HG02970 (cell line): ENCODE measurements around the gene TDRD15.
"Not testable (repeated sequence)": the region's sequence is repeated elsewhere in the genome, so short reads cannot be mapped to it uniquely, and the experiment has no call there.

Experiments used
- ATAC-seq: cut with Tn5 transposase; IDR thresholded peaks from one replicate; pipeline ENCODE4 v1.9.1; 2021; ENCODE audit warnings: mild to moderate bottlenecking, moderate library complexity, moderate number of reproducible peaks; ENCODE audit not compliant: unreplicated experiment, low FRiP score

TDRD15 gene

GRCh38 chr2:21142149-21142548 is 18.4 kb downstream of the TDRD15 start:
- no peak for ATAC-seq

GRCh38 chr2:21146638-21147037 is 22.9 kb downstream of the TDRD15 start:
- ATAC-seq: no peak

DNA sequence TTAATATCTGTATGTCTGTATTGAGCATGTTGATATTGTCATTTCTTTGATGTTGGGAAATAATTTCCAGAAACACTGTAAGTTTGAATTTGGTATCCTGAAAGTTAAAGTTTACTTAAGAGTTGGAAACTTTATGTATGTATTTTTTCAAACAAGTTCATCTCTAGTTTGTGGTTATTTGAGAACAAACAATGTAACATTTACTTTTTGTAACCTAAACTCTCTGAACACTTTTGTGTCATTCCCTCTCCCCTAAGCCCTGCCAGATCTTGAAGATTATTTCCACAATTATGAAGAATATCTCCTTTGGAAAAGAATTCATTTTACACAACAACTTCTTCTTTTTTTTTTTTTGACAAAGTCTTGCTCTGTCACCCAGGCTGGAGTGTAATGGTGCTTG is 24.9 kb downstream of the TDRD15 start:
- ATAC-seq: no peak

DNA sequence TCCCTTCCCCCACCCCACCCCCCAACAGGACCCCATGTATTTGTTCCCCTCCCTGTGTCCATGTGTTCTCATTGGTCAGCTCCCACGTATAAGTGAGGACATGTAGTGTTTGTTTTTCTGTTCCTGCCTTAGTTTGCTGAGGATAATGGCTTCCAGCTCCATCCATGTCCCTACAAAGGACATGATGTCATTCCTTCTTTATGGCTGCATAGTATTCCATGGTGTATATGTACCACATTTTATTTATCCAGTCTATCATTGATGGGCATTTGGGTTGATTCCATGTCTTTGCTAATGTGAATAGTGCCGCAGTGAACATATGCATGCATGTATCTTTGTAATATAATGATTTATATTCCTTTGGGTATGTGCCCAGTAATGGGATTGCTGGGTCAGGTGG is 27.5 kb downstream of the TDRD15 start:
- ATAC-seq: not testable (repeated sequence)

DNA sequence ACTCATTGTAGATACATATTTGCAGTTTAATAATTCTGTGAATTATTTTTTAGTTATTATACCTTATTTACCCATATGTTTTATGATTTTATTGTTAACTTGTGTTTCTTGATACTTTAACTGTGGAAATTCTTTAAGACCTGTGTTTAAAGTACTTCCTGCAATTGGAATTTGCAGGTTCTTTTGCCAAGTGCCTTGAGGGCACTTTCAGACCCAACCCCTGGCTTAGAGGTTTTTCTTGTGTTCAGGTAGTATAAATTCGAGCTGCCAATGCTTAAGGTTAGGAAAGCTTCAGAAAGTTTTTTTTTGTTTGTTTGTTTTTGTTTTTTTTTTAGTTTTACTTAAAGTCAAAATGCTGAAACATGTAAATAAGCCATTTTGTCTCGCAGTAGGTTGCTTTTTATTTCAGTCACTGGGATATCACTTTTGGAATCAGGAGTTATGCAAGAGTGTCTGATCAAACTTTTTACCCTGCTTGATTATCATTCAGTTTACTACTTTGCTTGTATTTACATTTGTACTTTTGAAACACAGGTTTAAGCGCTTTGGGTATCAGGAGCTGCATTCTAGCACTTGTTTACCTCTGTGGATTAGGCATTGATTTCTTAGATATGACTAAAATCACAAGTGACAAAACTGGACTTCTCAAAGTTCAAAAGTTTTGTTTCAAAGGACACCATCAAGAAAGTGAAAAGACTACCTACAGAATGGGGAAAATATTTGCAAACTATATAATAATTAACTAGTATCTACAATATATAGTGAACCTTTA is 31.8 kb downstream of the TDRD15 start:
- no peak for ATAC-seq

GRCh38 chr2:21161122-21161521 is 37.4 kb downstream of the TDRD15 start:
- ATAC-seq: no peak

DNA sequence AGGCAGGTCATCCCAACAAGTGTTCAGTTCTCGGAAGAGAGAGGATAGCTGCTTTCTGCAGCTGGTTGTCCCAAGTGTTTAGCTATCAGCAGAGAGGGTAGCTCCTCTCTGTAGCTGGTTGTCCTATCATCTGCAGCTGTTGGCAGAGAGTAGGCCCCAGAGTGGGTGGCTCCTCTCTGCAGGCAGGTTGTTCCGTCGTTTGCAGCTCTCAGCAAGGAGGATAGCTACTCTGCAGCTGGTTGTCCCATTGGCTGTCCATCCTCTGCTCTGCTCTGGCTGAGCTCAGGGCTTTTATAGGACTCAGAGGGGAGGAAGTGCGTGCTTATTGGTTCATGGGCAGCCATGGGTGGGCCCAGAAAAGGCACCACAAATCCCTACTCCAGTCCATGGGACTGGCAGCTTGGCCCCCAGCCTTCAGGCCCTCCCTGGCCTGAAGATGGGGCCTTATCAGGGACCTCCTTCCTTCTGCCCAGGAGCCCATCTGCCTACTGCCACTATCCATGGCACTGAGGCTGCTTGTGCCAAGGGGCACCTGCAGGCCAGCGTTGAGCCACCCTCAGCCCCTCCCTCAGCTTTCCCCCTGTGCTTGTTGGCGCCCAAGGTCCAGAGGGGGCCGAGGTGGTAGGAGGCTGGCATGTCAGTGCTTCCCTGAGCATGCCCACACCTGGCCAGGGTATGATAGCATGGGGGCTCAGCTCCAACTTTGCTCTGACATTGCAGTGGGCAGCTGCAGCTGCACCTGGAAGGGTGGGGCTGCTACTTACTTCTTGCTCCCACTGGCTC is 38.3 kb downstream of the TDRD15 start:
- no peak for ATAC-seq

DNA sequence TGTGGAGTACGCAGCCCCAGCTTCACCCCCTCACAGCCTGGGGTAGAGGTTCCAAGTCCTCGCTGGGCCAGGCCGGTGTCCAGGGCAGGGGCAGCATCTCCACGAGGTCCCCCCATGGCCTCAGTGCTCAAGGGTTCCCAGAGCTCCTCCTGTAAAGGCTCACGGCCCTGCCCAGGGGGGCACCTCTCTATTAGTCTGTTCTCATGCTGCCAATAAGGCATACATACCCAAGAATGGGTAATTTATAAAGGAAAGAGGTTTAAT is 38.8 kb downstream of the TDRD15 start:
- no peak for ATAC-seq

DNA sequence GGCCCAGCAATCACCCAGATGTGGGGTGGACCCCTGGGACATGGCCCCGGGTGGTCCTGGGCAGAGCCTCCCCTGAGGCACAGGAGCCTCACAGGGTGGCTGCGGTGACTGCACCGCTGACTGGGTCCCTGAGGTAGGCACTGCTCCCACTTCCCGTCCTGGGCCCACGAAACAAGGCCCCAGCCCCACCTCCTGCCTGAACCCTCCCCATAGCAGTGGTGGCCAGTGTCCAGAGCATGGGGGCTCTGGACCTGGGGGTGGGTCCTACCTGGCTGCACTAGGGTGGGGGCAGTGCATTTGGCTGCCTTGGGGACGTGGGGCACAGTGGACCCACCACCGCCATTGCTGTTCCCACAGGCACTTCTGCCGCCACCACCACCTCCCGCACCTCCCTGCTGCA is 39.4 kb downstream of the TDRD15 start:
- no peak for ATAC-seq

DNA sequence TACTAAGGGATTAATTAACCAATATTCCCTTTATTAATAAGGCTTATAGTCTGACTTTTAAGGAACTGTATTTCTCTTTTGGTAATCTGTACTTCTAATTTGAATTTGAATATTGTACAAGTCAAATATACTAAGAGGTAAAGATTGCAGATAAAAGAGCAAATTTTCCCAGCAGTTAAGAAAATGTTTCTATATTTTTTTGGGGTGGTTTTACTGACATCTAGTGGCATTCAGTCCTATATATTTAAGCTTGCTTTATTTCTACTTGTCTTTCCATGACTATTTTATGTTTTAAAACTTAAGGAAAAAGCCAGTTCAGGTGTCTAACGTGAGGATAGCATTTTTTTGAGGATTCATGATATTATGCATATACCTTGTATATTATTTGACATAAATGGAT is 41.6 kb downstream of the TDRD15 start:
- ATAC-seq: no peak

DNA sequence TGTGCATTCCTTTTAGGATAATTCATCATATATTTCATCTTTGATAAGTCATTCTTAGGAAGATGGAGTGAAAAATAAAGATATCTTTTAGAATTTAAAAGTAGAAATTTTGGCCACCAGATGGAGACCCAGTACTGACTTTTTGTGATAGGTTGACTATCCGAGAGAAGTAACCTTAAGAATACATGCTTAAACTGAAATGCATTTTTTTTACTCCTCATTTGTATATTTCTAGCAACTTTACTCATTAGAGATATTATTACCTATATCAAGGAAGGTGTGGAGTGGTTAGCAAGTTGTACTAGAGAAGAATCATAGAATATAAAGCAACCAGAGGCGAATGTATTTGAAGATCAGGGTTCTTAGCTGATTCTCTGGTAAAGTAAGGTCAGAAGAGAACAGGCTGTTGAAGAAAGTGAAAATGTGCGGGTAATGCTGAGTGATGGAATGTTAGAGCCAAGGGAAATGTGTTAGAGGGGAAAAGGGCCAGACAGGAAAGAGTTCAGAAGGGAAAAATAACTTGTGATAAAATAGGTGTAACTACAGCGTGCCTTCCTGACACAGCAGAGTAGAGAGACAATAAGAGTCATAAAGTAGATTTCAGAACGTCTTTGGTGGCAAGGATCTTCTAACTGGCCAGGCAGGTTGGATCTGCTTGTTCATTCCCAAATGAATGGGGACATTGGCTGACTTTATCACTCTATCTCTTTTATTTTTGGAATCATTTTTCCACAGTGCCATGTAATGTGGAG is 52.3 kb downstream of the TDRD15 start:
- no peak for ATAC-seq

- ATAC-seq: no peak
Observed at GRCh38 chr2:21181957-21182356, 58.2 kb downstream of the TDRD15 start.

DNA sequence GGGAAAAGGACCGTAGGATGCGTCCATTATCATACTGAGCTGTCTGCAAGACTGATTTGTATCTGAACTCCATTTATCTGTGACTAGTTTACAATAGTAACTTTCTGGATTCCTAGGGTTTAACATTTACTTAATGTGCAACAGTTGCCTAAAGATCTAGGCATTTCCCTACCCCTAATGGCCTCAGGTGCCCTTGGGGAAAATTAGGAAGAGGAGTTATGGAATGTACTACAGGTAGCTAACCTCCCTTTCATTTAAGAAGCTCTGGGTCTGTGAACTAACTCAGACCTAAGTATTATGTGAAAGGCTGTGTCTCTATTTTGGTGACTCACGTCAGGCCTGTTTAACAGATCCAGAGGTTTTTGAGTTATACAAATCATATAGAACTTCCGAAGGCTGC is 59.5 kb downstream of the TDRD15 start:
- ATAC-seq: no peak

DNA sequence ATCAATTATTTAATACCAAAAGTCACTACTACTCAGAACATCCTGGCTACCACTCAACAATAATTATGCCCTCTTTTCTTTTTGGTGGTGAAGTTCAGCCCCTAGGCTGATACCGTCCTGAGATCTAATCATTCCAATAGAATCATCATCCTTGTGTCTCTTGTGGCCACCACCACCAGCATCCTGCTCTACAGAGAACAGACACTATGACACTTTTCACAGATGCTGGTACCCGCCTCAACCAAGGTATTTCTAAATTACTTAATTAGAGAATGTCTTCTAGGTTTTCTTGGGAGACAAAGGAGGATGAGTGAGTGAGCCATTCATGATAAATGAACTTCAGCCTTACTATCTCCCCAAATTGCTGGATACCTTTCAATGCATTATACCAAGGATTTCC is 60.0 kb downstream of the TDRD15 start:
- no peak for ATAC-seq

- ATAC-seq: no peak
Observed at GRCh38 chr2:21191535-21191934, 67.8 kb downstream of the TDRD15 start.
